Spleen (tissue), 7 donors: ENCODE measurements around the gene PPP1R1B.

Experiments used
- CTCF ChIP-seq, 11 experiments: fragments of 200-600 bp in 7 of 11; fragments of 450-650 bp in 4 of 11; sonication (generic) in 4 of 11; IDR thresholded peaks in 8 of 11; conservative IDR thresholded peaks in 3 of 11; 1 replicate in 7 of 11; 2 replicates in 4 of 11; pipeline versions ENCODE4 v1.4.0 to v1.8.0; 2016 to 2021; ENCODE audit warnings: antibody characterized with exemption in 11 of 11, inconsistent platforms in 4 of 11, mild to moderate bottlenecking in 1 of 11
- POLR2AphosphoS5 ChIP-seq, 3 donors: sonication (generic); formaldehyde crosslinking; IDR thresholded peaks; one replicate each; pipeline ENCODE4 v1.5.1; 2017; ENCODE audit warnings: antibody characterized with exemption in 3 of 3
- donor health status: DM: no; HTN: no; CAD: no; lungs with moderate emphysema.
- donor health status: DM: no; HTN: no; CAD: no.
- donor health status: DM: no; HTN: no; CAD: no.

- TF ChIP-seq POLR2AphosphoS5 (IDR thresholded peaks at IDR 0.05) (no peak), CTCF (IDR thresholded peaks at IDR 0.05 in 8 of 11, conservative IDR thresholded peaks at IDR 0.05 in 3 of 11) (no peak)
These were observed 5.6 kb downstream of the PPP1R1B start for GRCh38 chr17:39632153-39632941.
